ENCODE measurements around the gene BRD3.
"Not testable (repeated sequence)": the region's sequence is repeated elsewhere in the genome, so short reads cannot be mapped to it uniquely, and the experiment has no call there.

The BRD3 gene

DNA sequence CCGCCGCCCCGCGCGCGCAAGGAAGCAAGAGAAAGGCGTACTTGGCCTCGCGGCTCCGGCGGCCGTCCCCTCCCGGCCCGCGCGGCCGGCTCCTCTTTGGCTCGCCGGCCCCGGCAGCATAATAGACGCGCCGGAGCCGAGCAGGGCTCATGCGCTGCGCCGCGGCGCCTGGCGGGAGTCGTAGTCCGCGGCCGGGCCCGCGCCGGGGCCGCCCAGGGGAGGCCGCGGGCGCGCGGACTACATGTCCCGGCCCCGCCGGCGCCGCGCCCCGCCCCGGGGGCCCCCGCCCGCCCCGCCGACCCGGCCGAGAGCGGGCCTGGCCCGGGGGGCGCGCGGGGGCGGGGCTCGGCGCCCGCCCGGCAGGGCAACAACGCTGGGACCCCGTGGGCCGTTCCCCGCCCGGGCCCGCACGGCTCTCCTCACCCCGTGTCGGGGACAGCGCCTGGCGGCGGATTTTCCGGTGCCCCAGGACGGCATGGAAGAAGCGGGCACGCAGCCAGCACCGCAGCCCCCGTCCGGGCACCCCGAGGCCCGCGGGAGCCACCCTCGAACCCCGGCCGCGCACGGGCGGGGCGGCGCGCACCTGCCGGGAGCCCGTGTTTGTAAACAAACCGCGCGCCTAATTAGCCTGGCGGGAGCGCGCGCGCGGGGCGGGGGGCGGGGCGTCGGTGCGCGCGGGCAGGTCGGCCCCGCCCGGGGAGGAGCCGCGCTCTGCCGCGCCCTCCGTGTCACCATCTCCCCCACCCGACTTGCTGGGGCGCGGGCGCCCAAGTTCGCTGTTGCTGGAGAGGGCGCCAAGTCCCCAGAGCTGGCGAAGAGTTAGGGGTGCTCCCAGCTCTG lies at the start of gene BRD3:
Gene BRD3 (minus strand): TSS at position 123 of the 840 bp plus-strand sequence. CDS start 14,549 bp downstream, outside the sequence.
- peak; percentile 82 for DNase-seq (ENCODE audit: low spot score)

DNA sequence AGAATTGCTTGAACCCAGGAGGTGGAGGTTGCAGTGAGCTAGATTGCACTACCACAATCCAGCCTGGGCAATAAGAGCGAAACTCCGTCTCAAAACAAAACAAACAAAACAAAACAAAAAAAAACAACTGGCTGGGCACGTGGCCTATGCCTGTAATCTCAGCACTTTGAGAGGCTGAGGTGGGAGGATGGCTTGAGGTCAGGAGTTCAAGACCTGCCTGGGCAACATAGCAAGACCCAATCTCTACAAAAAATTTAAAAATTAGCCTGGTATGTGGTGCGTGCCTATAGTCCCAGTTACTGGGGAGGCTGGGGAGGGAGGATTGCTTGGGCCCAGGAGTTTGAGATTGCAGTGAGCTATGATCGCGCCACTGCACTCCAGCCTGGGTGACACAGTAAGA lies 44.7 kb upstream of the BRD3 start:
- DNase-seq (ENCODE audit: low spot score), result no peak

DNA sequence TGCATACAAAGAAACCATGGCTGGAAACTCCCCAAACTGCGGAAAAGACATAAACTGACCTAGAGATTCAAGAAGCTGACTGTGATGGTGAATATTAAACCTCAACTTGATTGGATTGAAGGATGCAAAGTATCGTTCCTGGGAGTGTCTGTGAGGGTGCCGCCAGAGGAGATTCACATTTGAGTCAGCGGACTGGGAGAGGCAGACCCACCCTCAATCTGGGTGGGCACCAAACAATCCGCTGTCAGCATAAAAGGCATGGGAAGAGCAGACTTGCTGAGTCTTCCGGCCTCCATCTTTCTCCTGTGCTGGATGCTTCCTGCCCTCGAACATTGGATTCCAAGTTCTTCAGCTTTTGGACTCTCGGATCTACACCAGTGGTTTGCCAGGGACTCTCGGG lies 43.2 kb upstream of the BRD3 start:
- DNase-seq (ENCODE audit: low spot score), result no peak

GRCh38 chr9:134103391-134103998 lies 35.7 kb upstream of the BRD3 start:
- DNase-seq (ENCODE audit: low spot score), result no peak

DNA sequence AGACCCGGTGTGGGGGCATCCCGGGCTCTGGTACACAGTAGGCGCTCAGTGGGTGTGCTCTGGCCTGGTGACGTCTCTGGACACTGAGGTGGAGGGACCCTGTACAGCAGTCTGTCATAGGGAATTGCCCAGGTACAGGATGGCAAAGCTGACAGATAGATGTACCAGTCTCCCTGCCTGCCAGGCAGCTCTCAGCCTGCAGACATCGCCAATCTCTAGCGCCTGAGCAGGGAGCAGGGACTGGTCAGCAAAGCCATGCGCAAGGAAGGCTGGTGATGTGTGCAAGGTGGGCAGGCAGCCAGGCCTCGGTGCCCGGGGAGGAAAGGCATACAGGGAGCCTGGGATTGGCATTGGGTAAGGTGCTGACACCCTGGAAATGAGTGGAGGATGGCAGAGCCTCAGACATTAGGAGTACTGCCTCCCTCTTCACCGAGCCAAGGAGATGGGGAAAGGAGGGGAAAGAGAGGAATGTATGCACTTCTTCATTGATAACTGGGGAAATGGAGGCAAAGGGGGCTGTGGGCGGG lies 33.9 kb upstream of the BRD3 start:
- no peak for DNase-seq (ENCODE audit: low spot score)

GRCh38 chr9:134101133-134101532 lies 33.3 kb upstream of the BRD3 start:
- not testable (repeated sequence) for DNase-seq (ENCODE audit: low spot score)

DNA sequence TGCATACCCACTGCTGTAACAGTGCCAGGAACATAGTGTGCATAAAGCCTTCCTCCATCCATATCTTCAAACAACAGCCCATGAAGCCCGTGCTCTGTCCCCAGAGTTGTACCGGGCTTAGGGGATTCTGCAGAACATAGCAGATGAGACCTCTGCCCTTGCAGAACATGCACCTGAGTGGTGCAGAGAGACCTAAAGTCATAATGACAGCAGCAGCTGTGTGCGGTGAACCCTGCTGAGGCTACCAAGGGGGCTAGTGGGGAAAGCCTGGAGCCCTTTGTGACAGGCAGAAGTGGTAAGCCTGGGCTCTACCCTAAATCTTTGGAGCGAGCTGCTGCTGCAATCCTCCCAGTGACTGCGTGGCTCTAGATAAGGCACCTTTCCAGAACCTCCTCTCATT lies 32.2 kb upstream of the BRD3 start:
- DNase-seq (ENCODE audit: low spot score), result no peak

DNA sequence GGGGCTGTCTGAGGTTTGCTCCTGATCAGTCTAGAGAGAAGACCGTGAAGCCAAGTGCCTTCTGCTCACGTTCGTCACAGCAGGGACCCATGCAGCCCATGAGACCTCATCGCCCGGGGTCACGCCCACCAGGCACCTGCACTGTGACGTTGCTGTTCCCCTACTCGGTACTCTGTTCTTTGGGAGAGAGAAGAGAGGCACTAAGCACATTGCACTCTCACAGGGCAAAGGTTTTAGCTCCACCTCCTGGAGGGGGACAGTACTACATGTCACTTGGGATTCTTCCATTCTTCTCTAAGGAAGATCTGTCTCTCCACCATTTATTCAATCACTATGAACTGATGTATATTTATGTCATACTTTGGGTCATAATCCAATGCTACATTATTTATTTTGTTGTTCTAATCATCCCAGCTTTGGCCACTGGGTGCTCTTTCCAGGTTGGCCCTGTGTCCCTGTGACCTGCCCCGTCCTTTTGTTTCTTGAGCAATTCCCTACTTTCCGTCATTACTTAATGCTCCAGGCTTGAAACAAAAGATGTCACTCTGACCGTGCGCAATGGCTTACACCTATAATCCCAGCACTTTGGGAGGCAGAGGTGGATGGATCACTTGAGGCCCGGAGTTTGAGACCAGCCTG lies 31.4 kb upstream of the BRD3 start:
- DNase-seq (ENCODE audit: low spot score), result peak; percentile 60

DNA sequence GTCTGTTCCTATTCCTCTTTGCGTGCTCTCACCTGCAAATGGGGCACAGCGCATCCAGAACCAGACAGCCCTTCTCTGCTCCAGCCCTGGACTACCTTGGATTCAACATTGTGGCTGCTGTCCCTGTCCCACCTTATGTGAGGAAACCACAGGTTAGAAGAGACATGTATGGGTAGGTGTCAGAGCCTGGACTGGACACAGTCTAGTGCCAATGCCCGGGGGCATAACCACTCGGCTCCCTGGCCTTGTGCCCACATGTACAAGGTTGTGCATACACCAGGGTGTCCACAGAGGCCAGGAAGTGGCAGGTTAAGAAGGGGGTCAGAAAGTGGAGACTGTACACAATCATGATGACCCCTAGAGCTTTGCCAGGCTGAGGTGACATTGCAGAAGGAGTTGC lies 22.1 kb upstream of the BRD3 start:
- DNase-seq (ENCODE audit: low spot score), result no peak

- no peak for DNase-seq (ENCODE audit: low spot score)
Observed at GRCh38 chr9:134088063-134088725, 20.4 kb upstream of the BRD3 start.

DNA sequence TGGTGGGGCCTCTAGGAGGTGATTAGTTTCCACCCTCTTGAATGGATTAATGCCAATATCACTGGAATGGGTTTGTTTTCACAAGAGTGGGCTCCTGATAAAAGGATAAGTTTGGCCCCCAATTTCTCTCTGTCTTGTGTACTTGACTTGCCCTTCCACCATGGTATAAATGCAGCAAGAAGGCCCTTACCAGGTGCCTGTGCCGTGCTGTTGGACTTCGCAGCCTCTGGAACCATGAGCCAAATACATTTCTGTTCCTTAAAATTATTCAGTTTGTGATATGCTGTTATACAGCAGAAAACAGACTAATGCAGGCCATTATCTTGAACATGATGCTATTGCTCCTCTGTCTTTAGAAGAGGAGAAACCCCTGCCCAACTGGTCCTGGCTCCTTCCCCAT lies 17.8 kb upstream of the BRD3 start:
- no peak for DNase-seq (ENCODE audit: low spot score)

DNA sequence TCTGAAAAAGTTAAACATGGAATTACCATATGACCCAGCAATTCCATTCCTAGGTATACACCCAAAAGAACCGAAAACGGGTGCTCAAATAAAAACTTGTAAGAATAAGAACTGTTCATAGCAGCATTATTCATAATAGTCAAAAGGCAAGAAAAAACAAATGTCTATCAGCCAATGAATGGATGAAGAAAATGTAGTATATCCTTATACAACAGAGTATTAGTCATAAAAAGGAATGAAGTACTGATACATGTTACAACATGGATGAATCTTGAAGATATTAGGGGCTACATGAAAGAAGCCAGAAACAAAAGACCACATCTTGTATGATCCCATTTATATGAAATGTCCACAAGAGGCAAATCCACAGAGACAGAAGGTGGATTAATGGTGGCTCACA lies 15.6 kb upstream of the BRD3 start:
- DNase-seq (ENCODE audit: low spot score), result no peak

- no peak for DNase-seq (ENCODE audit: low spot score)
Observed at GRCh38 chr9:134076644-134077043, 8.8 kb upstream of the BRD3 start.

GRCh38 chr9:134075689-134076088 lies 7.9 kb upstream of the BRD3 start:
- not testable (repeated sequence) for DNase-seq (ENCODE audit: low spot score)

- no peak for DNase-seq (ENCODE audit: low spot score)
Observed at GRCh38 chr9:134073500-134073899, 5.7 kb upstream of the BRD3 start.

GRCh38 chr9:134072683-134073082 lies 4.9 kb upstream of the BRD3 start:
- DNase-seq (ENCODE audit: low spot score), result not testable (repeated sequence)

GRCh38 chr9:134071149-134071548 lies 3.3 kb upstream of the BRD3 start:
- no peak for DNase-seq (ENCODE audit: low spot score)

GRCh38 chr9:134069480-134070399 lies 1.9 kb upstream of the BRD3 start:
- no peak for DNase-seq (ENCODE audit: low spot score)

- peak; percentile 4 for DNase-seq (ENCODE audit: low spot score)
Observed at GRCh38 chr9:134068744-134069479, 1.1 kb upstream of the BRD3 start.

Measured in CD4-positive, alpha-beta T cell treated with Interleukin-15 for 4 hours (primary cell).